Mammary epithelial cell (primary cell): ENCODE results near the gene PRIM1.

Source experiments
- CTCF ChIP-seq, 2 donors: IDR thresholded peaks in 1 of 2; conservative IDR thresholded peaks in 1 of 2; 2 replicates each; pipeline ENCODE4 v1.5.1; 2011 to 2012; ENCODE audit warnings: inconsistent platforms in 2 of 2, low read length in 2 of 2, mild to moderate bottlenecking in 2 of 2, control low read depth in 1 of 2, low read depth in 1 of 2; ENCODE audit not compliant: insufficient read depth in 1 of 2; ENCODE audit errors: extremely low read depth in 1 of 2
- EZH2 ChIP-seq: IDR thresholded peaks from 2 replicates; pipeline ENCODE4 v1.6.1; 2012; ENCODE audit warnings: low read length, inconsistent platforms, borderline replicate concordance

GRCh38 chr12:56749853-56750252 lies 2.3 kb downstream of the PRIM1 start:
- TF ChIP-seq CTCF (conservative IDR thresholded peaks at IDR 0.05 in 1 of 2, IDR thresholded peaks at IDR 0.05 in 1 of 2; ENCODE audit: extremely low read depth in 1 of 2, insufficient read depth in 1 of 2, low read depth in 1 of 2, low read length in 2 of 2) (no peak), EZH2 (no peak)
